NCI-H2081 treated with DMSO at 0.1 percent for 48 hours (cell line): ENCODE data around the gene NKAP.
"Not testable (repeated sequence)": the region's sequence is repeated elsewhere in the genome, so short reads cannot be mapped to it uniquely, and the experiment has no call there.

Experiments used
- DNase-seq: peaks from one replicate; lab custom pipeline; 2025; lab: John Stamatoyannopoulos, UW

NKAP gene

GRCh38 chrX:119935215-119935874 is 8.2 kb downstream of the NKAP start:
- DNase-seq, result no peak

- not testable (repeated sequence) for DNase-seq
Observed at GRCh38 chrX:119922391-119922790, 21.2 kb downstream of the NKAP start.

- no peak for DNase-seq
Observed at GRCh38 chrX:119919835-119920585, 23.5 kb downstream of the NKAP start.

- DNase-seq, result no peak
Observed at GRCh38 chrX:119917877-119918276, 25.7 kb downstream of the NKAP start.

GRCh38 chrX:119916310-119916709 is 27.2 kb downstream of the NKAP start:
- DNase-seq, result no peak

GRCh38 chrX:119900976-119901375 is 42.6 kb downstream of the NKAP start:
- DNase-seq, result no peak

GRCh38 chrX:119899125-119899524 is 44.4 kb downstream of the NKAP start:
- DNase-seq, result no peak

- DNase-seq, result no peak
Observed at GRCh38 chrX:119895843-119896326, 47.7 kb downstream of the NKAP start, which contains the start of gene AKAP14. AKAP14 (plus strand) TSS chrX:119895893; CDS start chrX:119903224, 7,331 bp downstream.

GRCh38 chrX:119891961-119892692 is 51.4 kb downstream of the NKAP start:
- not testable (repeated sequence) for DNase-seq

GRCh38 chrX:119890626-119891025 is 52.9 kb downstream of the NKAP start:
- DNase-seq, result not testable (repeated sequence)

- no peak for DNase-seq
Observed at GRCh38 chrX:119887721-119888425, 55.7 kb downstream of the NKAP start.

GRCh38 chrX:119885554-119886428 is 57.8 kb downstream of the NKAP start:
- DNase-seq, result no peak

GRCh38 chrX:119880552-119881437 is 62.8 kb downstream of the NKAP start:
- DNase-seq, result peak; percentile 47

GRCh38 chrX:119880076-119880475 is 63.5 kb downstream of the NKAP start:
- DNase-seq, result no peak

- DNase-seq, result no peak
Observed at GRCh38 chrX:119878740-119879139, 64.8 kb downstream of the NKAP start.

- peak; percentile 81 for DNase-seq
Observed at GRCh38 chrX:119871599-119872395, 71.8 kb downstream of the NKAP start, which contains the start of the genes NDUFA1 and RNF113A. NDUFA1 (plus strand) TSS chrX:119871832; CDS start chrX:119871912, 80 bp downstream. RNF113A (minus strand) TSS chrX:119871733; CDS start chrX:119871613, 120 bp downstream.

GRCh38 chrX:119871245-119871598 is 72.3 kb downstream of the NKAP start:
- DNase-seq, result no peak
